ENCODE data around the gene ESF1.

GRCh38 chr20:13672690-13673089, 112.0 kb downstream of the ESF1 start:
- TF ChIP-seq CTCF (IDR thresholded peaks at IDR 0.05) (no peak), POLR2A (IDR thresholded peaks at IDR 0.05) (no peak)
